HuH-7.5 (cell line): ENCODE results near the gene ABRAXAS1.

ENCODE experiments used
- DNase-seq: peaks from one replicate; pipeline ENCODE4 v3.0.0; 2011; ENCODE audit warnings: low spot score

The ABRAXAS1 gene

DNA sequence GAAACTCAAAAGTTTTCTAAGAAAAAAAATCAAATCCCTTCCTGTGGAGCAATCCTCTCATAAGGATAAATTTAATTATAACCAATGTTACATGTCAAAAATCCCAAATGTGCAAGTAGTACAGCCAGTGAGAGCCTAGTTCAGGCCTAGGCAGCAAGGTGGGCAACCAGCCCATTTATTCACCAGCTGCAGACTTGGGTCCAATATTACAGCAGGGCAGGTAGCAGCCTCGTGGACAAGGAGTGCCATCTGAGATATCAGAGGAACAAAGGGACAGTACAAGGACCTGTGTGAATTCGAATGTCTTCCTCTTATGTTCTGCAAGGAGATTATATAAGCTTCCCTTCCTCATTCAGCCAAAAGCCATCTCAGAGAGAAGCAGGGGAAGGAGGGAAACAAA is 35.9 kb downstream of the ABRAXAS1 start:
- no peak for DNase-seq

GRCh38 chr4:83440899-83441298 is 44.0 kb downstream of the ABRAXAS1 start:
- DNase-seq, result no peak

DNA sequence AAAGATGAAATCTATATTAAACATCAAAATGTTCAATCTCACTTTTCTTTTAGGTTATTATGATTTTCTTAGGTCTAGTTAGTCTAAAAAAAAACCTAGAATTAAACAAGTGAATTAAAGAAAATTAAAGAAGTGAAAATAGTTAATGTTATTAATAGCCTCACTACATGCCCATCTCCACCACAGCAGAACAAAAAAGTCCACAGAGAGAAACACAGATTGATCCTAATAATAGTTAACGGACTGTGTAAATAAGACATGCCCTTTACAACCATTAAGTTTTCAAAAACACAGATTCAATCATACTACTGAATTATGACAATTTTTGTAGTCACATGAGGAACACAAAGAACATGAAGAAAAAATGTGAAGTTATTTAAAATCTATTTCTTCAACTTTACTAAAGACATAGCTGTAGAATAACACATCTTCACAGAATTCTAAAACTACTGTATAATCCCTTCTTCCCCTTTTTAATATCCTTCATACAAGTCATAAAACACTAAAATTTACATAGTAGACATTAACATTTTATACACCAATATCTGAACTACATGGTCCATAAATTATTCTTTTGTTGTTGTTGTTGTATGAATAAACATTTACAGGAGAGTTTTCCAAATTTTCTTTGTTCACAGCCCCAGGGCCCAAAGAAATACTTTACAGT is 44.6 kb downstream of the ABRAXAS1 start:
- DNase-seq, result no peak

DNA sequence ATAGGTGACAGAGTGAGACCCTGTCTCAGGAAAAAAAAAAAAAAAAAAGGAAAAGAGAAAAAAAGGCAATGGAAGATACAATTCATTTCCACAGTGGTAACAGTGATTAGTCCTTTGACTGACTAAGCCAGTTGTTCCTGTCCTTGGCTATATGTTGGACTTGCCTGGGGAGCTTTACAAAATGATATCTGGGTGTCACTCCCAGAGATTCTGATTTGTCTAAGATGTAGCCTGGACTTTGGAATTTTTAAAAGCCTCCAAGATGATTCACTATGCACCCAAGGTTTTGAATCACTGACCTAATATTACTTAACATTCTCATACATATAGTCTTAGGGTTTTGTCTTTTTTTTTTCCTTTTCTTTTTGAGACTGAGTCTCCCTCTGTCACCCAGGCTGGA is 46.2 kb downstream of the ABRAXAS1 start:
- no peak for DNase-seq

DNA sequence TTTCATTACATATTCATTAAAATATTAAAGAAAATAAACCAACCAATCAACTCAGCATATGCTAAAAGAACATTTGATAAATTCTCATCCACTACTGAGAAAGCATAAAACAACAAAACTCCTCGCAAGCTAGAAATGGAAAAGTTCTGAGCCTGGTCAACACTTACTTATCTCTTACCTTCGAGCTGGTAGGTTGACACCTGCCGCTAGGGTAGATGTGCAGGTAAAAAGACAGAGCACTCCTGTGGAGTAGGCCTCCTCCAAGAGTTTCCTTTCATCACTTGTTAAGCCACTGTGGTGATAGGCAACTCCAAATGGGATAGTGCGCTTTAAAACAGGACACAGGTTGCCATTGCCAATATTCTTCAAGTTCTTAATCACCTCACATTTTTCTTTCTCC is 48.2 kb downstream of the ABRAXAS1 start:
- no peak for DNase-seq

GRCh38 chr4:83431200-83431599 is 53.7 kb downstream of the ABRAXAS1 start:
- no peak for DNase-seq

- DNase-seq, result no peak
These were observed 66.7 kb downstream of the ABRAXAS1 start for GRCh38 chr4:83418211-83418610.

DNA sequence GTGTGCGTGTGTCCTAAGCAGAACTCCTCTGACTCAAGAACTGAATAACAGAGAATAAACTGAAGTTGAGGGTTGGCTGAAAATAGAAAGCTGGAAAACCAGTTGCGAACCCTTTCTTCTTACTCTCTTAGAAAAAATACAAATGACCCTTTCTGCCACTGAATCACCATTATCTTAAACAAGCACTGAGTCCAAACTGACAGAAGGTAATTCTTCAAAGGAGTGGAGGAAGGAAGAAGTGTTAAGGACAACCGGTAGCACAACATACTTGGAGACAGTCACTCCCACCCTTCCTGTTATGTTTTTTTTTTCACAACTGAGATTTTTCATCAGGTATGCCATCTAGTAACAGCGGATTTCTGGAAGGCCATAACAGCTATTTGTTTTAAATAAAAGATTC is 67.3 kb downstream of the ABRAXAS1 start:
- DNase-seq, result no peak

GRCh38 chr4:83413676-83414075 is 71.2 kb downstream of the ABRAXAS1 start:
- DNase-seq, result no peak
